Trophoblast cell (in vitro differentiated cells and primary cell): ENCODE results near the gene CIDEA.

Experiments
- DNase-seq, 2 donors: peaks; one replicate each; pipeline ENCODE4 v3.0.0-alpha.2; 2016
- H2AFZ ChIP-seq: 2 replicates; pipeline ENCODE4 v1.6.1; 2013; ENCODE audit warnings: low read length, moderate library complexity, mild to moderate bottlenecking; ENCODE audit not compliant: insufficient read depth, poor library complexity
- H2AK5ac ChIP-seq: 2 replicates; pipeline ENCODE4 v1.6.1; 2013; ENCODE audit warnings: mild to moderate bottlenecking, low read length
- H2BK120ac ChIP-seq: 2 replicates; pipeline ENCODE4 v1.6.1; 2013; ENCODE audit warnings: low read length, mild to moderate bottlenecking, moderate library complexity; ENCODE audit not compliant: insufficient read depth, poor library complexity
- H2BK12ac ChIP-seq: 2 replicates; pipeline ENCODE4 v1.6.1; 2013; ENCODE audit warnings: mild to moderate bottlenecking, low read length, moderate library complexity
- H2BK5ac ChIP-seq: 2 replicates; pipeline ENCODE4 v1.6.1; 2013; ENCODE audit warnings: low read length, low read depth, moderate library complexity, mild to moderate bottlenecking; ENCODE audit not compliant: poor library complexity
- H3K14ac ChIP-seq: 2 replicates; pipeline ENCODE4 v1.6.1; 2013; ENCODE audit warnings: mild to moderate bottlenecking, low read length
- H3K18ac ChIP-seq: 2 replicates; pipeline ENCODE4 v1.6.1; 2013; ENCODE audit warnings: mild to moderate bottlenecking, low read length
- H3K23ac ChIP-seq: 2 replicates; pipeline ENCODE4 v1.6.1; 2013; ENCODE audit warnings: low read length
- H3K27ac ChIP-seq: 2 replicates; pipeline ENCODE4 v1.5.1; 2013; ENCODE audit warnings: low read depth, mild to moderate bottlenecking, inconsistent platforms, low read length, moderate library complexity
- H3K27me3 ChIP-seq: 2 replicates; pipeline ENCODE4 v1.6.1; 2013; ENCODE audit warnings: inconsistent platforms, mild to moderate bottlenecking, low read length, moderate library complexity; ENCODE audit not compliant: insufficient read depth
- H3K36me3 ChIP-seq, 2 experiments: 1 replicate in 1 of 2; 2 replicates in 1 of 2; pipeline ENCODE4 v1.6.1; 2013; ENCODE audit warnings: low read length in 2 of 2, mild to moderate bottlenecking in 2 of 2, moderate library complexity in 1 of 2; ENCODE audit not compliant: insufficient read depth in 2 of 2, control insufficient read depth in 1 of 2
- H3K4ac ChIP-seq: 2 replicates; pipeline ENCODE4 v1.6.1; 2013; ENCODE audit warnings: low read depth, mild to moderate bottlenecking, low read length, moderate library complexity
- H3K4me1 ChIP-seq, 2 experiments: 1 replicate in 1 of 2; 2 replicates in 1 of 2; pipeline ENCODE4 v1.6.1; 2013; ENCODE audit warnings: low read length in 2 of 2, mild to moderate bottlenecking in 2 of 2, moderate library complexity in 1 of 2; ENCODE audit not compliant: insufficient read depth in 2 of 2, control insufficient read depth in 1 of 2
- H3K4me2 ChIP-seq: 2 replicates; pipeline ENCODE4 v1.6.1; 2013; ENCODE audit warnings: inconsistent platforms, mild to moderate bottlenecking, low read length, moderate library complexity
- H3K4me3 ChIP-seq: 2 replicates; pipeline ENCODE4 v1.5.1; 2013; ENCODE audit warnings: mild to moderate bottlenecking, low read depth, low read length, inconsistent platforms
- H3K79me1 ChIP-seq: one replicate; pipeline ENCODE4 v1.6.1; 2013; ENCODE audit warnings: low read length
- H3K79me2 ChIP-seq: 2 replicates; pipeline ENCODE4 v1.6.1; 2013; ENCODE audit warnings: low read length, mild to moderate bottlenecking; ENCODE audit not compliant: control insufficient read depth, insufficient read depth, poor library complexity
- H3K9ac ChIP-seq: 2 replicates; pipeline ENCODE4 v1.6.1; 2013; ENCODE audit warnings: mild to moderate bottlenecking, low read length
- H3K9me3 ChIP-seq: 2 replicates; pipeline ENCODE4 v1.6.1; 2013; ENCODE audit warnings: low read depth, mild to moderate bottlenecking, control low read depth, inconsistent platforms, low read length; ENCODE audit not compliant: insufficient read depth
- H4K12ac ChIP-seq: 2 replicates; pipeline ENCODE4 v1.6.1; 2013; ENCODE audit warnings: low read depth, mild to moderate bottlenecking, low read length, moderate library complexity
- H4K8ac ChIP-seq: 2 replicates; pipeline ENCODE4 v1.6.1; 2013; ENCODE audit warnings: low read depth, mild to moderate bottlenecking, low read length, moderate library complexity
- H4K91ac ChIP-seq: one replicate; pipeline ENCODE4 v1.6.1; 2013; ENCODE audit warnings: low read depth, mild to moderate bottlenecking, low read length, moderate library complexity
- WGBS: extraction: QIAGEN DNeasy Blood & Tissue Kit; methylation state at CpG from one replicate; pipeline ENCODE4 v1.1.7; 2013; ENCODE audit warnings: missing lambda C conversion rate; ENCODE audit not compliant: insufficient read length, insufficient coverage; ENCODE audit errors: extremely low coverage; 5-methylcytosine and 5-hydroxymethylcytosine counted together

CIDEA gene

DNA sequence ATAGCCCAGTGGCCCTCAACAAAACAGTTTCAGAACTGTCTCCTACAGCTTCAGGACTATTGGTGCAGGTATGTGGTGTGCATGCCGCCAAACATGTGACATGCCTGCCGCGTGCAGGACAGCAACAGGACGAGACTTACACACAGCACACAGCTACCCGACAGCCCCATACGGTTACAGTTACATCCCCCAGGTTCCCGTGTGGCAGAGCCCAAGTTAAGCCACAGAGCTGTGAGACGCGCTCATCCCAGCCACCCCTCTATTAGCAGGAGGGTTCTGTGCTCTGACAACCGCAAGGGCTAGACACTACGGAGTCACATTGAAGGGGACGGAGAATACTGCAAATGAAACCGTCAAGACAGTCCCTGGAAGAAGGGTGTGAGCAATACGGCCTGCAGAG, 37.5 kb downstream of the CIDEA start:
- Histone ChIP-seq H3K27ac (no peak overlapping the region), H3K79me1 (peaks cover 9% of the 10 kb centered on the region)

DNA sequence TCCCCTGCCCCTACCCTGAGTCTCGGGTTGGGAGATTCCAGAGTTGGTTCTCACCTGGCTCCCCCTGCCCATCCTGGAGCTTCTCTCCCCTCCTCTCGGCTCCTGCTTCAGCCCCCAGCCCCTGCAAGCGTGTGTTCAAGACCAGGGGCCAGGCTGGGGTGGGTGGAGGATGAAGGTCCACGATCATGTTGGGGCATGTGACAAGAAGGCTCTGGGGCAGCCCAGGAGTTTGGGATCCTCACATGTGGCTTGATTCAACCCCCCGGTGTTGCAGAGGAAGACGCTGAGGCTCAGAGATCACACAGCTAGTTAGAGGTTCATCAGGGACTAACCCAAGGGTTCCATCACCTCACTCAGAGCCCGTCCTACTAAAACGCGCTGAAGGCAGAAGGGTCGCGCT, 39.7 kb downstream of the CIDEA start:
- no peak overlapping the region for H2AFZ ChIP-seq
- no peak overlapping the region for H4K91ac ChIP-seq
- peaks cover 2% of the 10 kb centered on the region for H3K9me3 ChIP-seq
- H3K36me3 ChIP-seq = no peaks in the 10 kb centered on the region
- H4K8ac ChIP-seq = no peak overlapping the region
- no peak overlapping the region for H3K27ac ChIP-seq
- no peak overlapping the region for H2BK120ac ChIP-seq
- H2BK5ac ChIP-seq = no peak overlapping the region
- no peak overlapping the region for H3K4ac ChIP-seq
- H3K4me2 ChIP-seq = no peak overlapping the region
- H3K18ac ChIP-seq = no peak overlapping the region
- no peaks in the 10 kb centered on the region for H3K79me1 ChIP-seq
- H2AK5ac ChIP-seq = no peak overlapping the region
- no peak overlapping the region for H3K4me3 ChIP-seq
- peaks cover 0 to 3% of the 10 kb centered on the region in 2 experiments for H3K4me1 ChIP-seq
- H3K9ac ChIP-seq = no peak overlapping the region
- no peak overlapping the region for H3K23ac ChIP-seq
- H3K14ac ChIP-seq = no peak overlapping the region
- no CpG with 5 or more reads among the region's 11 CpGs for WGBS
- no peak overlapping the region for H2BK12ac ChIP-seq
- H3K27me3 ChIP-seq = no peaks in the 10 kb centered on the region
- DNase-seq = no peak
- H4K12ac ChIP-seq = no peak overlapping the region
- H3K79me2 ChIP-seq = no peaks in the 10 kb centered on the region

More for the DNA sequence above, 37.5 kb downstream of the CIDEA start:
- H3K18ac ChIP-seq = no peak overlapping the region
- no CpG with 5 or more reads among the region's 14 CpGs for WGBS
- H3K4me3 ChIP-seq = no peak overlapping the region
- no peak overlapping the region for H3K23ac ChIP-seq
- no peak overlapping the region for H3K4ac ChIP-seq
- no peaks in the 10 kb centered on the region for H3K27me3 ChIP-seq
- H3K79me2 ChIP-seq = no peaks in the 10 kb centered on the region
- H2BK12ac ChIP-seq = no peak overlapping the region
- no peak overlapping the region for H4K91ac ChIP-seq
- no peak overlapping the region for H3K14ac ChIP-seq
- H3K9ac ChIP-seq = no peak overlapping the region
- H3K4me2 ChIP-seq = no peak overlapping the region
- H2BK120ac ChIP-seq = no peak overlapping the region
- H2BK5ac ChIP-seq = no peak overlapping the region
- no peak overlapping the region for H2AFZ ChIP-seq
- no peak overlapping the region for H4K8ac ChIP-seq
- no peak for DNase-seq
- no peaks in the 10 kb centered on the region for H3K9me3 ChIP-seq
- no peaks in the 10 kb centered on the region for H3K36me3 ChIP-seq
- no peak overlapping the region for H4K12ac ChIP-seq
- H3K4me1 ChIP-seq = peaks cover 6 to 21% of the 10 kb centered on the region in 2 experiments
- no peak overlapping the region for H2AK5ac ChIP-seq

DNA sequence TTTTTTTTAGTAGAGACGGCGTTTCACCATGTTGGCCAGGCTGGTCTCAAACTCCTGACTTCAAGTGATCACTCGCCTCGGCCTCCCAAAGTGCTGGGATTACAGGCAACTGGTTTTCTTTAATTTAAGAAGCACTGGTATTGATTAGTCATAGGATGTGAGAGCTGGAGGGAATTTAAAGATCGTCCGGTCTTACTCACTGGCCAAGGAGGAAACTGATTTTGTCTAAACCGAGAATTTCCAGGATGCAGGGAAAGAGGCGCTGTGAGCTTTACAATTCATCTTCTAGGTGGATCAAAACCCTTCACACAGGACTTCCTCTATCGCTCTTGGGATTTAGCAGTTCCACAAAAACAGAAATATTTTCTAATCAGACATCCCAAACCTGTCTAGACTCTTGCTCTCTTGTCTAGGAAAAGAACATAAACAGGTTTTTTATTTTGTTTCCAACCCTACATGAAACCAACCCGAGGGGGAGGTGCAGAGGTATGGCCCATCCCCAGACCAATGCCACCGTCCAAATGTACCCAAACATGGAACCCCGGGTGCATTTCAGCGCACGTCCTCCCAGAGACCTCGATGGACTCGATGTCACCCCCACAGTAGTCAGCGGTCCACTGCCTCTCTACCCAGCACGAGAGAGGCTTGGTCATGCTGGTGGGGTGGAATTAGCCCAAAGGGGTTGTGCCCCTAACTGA, 41.4 kb downstream of the CIDEA start:
- WGBS = no CpG with 5 or more reads among the region's 18 CpGs
- Histone ChIP-seq H2AFZ (no peak overlapping the region), H3K27ac (no peak overlapping the region), H2AK5ac (no peak overlapping the region), H4K8ac (no peak overlapping the region), H3K18ac (no peak overlapping the region), H3K4ac (no peak overlapping the region), H3K79me2 (no peaks in the 10 kb centered on the region), H3K9me3 (peaks cover 2% of the 10 kb centered on the region), H3K23ac (no peak overlapping the region), H2BK120ac (no peak overlapping the region), H3K4me1 (no peaks in the 10 kb centered on the region), H3K27me3 (no peaks in the 10 kb centered on the region), H3K9ac (no peak overlapping the region), H3K4me2 (no peak overlapping the region), H4K12ac (no peak overlapping the region), H4K91ac (no peak overlapping the region), H2BK12ac (no peak overlapping the region), H3K36me3 (no peaks in the 10 kb centered on the region), H3K79me1 (no peaks in the 10 kb centered on the region), H3K14ac (no peak overlapping the region), H2BK5ac (no peak overlapping the region), H3K4me3 (no peak overlapping the region)
- DNase-seq = no peak

DNA sequence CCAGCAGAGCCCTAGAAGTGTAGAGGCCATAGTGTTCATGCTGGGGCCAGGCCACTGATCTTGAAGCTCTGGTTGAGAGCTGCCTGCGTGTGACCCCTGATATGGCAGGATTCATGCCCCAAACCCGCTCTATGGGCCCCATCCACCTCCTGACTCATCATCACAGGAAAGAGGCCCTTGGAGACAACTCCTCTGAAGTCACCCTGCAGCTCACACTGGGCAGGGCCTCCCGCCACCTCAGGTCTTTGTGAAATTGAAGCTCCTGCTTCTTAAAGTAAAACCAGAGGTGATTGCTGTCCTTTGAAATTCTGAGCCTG, 41.9 kb downstream of the CIDEA start:
- H2BK12ac ChIP-seq = no peak overlapping the region
- H2BK120ac ChIP-seq = no peak overlapping the region
- no peak overlapping the region for H2AK5ac ChIP-seq
- H3K27me3 ChIP-seq = no peaks in the 10 kb centered on the region
- H3K23ac ChIP-seq = no peak overlapping the region
- H3K4me2 ChIP-seq = no peak overlapping the region
- no peaks in the 10 kb centered on the region for H3K79me2 ChIP-seq
- no peak overlapping the region for H3K9ac ChIP-seq
- H3K18ac ChIP-seq = no peak overlapping the region
- no peak overlapping the region for H3K4ac ChIP-seq
- no CpG with 5 or more reads among the region's 3 CpGs for WGBS
- no peak overlapping the region for H4K8ac ChIP-seq
- H3K14ac ChIP-seq = no peak overlapping the region
- H2BK5ac ChIP-seq = no peak overlapping the region
- peaks cover 2% of the 10 kb centered on the region for H3K9me3 ChIP-seq
- H2AFZ ChIP-seq = no peak overlapping the region
- no peak overlapping the region for H3K27ac ChIP-seq
- no peaks in the 10 kb centered on the region for H3K4me1 ChIP-seq
- H3K4me3 ChIP-seq = no peak overlapping the region
- no peaks in the 10 kb centered on the region for H3K79me1 ChIP-seq
- DNase-seq = no peak
- no peaks in the 10 kb centered on the region for H3K36me3 ChIP-seq
- H4K12ac ChIP-seq = no peak overlapping the region
- no peak overlapping the region for H4K91ac ChIP-seq
